LNCAP (cell line): Measurements from ENCODE around the gene CTDSPL.

ENCODE experiments used
- TF ChIP-seq, protein P1 (sequence below): fragments of 450-650 bp; IDR thresholded peaks from 2 replicates; pipeline ENCODE4 v1.5.1; 2017; ENCODE audit warnings: mild to moderate bottlenecking

The CTDSPL gene

DNA sequence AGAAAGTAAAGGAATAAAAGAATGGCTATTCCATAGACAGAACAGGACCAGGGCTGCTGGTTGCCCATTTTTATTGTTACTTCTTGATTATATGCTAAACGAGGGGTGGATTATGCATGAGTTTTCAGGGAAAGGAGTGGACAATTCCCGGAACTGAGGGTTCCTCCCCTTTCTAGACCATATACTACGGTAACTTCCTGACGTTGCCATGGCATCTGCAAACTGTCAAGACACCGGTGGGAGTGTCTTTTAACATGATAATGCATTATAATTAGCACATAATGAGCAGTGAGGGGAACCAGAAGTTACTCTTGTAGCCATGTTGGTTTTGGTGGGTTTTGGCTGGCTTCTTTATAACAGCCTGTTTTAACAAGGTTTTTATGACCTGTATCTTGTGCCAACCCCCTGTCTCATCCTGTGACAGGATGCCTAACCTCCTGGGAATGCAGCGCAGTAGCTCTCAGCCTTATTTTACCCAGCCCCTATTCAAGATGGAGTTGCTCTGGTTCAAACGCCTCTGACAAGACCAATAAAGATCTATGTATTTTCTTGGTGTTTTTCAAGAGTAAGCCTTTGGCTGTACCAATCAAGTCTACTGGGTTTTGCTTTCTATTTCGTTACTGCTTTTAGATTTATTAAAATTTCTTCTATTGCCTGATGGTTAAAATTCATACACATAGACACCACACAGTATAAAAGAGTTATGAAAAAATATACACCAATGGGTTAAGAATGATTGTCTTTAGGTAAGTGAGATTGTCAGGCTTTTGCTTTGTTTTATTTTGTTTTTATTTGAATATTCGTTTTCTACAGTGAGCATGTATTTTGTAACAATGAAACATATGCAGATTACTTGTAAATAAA is 37.4 kb upstream of the CTDSPL start:
- TF ChIP-seq, protein P1, sequence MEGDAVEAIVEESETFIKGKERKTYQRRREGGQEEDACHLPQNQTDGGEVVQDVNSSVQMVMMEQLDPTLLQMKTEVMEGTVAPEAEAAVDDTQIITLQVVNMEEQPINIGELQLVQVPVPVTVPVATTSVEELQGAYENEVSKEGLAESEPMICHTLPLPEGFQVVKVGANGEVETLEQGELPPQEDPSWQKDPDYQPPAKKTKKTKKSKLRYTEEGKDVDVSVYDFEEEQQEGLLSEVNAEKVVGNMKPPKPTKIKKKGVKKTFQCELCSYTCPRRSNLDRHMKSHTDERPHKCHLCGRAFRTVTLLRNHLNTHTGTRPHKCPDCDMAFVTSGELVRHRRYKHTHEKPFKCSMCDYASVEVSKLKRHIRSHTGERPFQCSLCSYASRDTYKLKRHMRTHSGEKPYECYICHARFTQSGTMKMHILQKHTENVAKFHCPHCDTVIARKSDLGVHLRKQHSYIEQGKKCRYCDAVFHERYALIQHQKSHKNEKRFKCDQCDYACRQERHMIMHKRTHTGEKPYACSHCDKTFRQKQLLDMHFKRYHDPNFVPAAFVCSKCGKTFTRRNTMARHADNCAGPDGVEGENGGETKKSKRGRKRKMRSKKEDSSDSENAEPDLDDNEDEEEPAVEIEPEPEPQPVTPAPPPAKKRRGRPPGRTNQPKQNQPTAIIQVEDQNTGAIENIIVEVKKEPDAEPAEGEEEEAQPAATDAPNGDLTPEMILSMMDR: no peak

DNA sequence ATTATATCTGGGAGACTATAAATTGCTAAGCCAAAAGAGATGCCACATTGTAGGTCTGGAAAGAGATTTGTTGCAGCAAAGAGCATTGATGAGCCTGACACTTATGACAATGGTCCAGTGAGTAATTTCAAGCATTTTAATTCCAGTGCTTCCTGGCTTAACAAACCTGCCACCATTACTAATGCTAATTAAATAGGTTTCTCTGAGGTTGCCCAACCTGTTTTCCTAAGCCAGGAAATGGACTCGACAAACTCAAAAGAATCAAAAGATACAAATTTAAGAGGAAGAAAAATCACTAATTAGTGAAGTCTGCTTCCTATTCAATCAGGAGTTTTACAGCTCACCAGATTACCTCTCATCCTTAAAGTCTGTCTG is 36.7 kb upstream of the CTDSPL start:
- TF ChIP-seq, protein P1: no peak

DNA sequence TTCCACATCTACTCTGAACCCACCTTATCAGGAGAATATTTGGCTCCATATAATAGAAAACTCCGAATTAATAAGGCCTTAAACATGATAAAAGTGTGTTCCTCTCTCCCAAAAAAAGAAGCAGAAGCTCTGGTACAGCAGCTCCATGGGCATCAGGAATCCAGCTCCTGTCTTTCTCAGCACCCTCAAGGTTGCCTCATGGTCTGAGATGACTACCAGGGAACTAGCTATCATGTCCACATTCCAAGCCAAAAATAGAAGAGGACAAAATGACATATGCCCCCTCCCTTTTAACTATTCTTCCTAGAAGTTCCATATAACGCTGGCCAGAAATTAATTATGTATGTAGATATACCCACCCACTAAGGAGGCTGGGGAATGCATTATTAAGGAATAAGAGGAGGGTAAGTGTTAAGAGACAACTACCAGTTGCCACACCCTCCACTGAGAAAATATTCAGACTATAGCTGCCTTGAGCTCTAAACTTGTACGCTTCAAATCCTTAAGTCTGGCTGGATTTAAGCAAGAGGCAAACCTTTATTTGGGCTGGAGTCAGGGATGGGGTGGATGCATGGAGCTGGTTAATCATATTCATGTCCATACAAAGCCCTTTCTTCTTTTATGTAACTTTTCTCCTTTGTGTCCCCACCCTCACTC is 35.8 kb upstream of the CTDSPL start:
- TF ChIP-seq, protein P1: no peak

DNA sequence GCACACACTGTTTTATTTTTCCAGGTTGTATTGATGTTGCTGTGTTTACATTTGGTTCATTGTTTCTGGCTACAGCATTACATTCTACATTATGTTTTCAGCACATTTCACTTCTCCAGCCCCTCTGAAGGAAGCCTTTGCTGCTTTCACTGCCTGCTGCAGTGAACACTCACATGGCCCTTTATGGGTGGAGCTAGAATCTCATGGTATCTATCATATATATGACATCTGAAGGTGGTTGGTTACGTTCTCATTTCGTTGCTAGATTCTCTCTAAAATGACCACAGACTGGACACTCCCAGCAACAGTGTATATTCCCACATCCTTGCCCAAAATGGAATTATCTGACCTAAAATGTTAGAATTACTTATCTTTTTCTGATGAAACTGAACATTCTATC is 35.2 kb upstream of the CTDSPL start:
- TF ChIP-seq, protein P1: no peak

DNA sequence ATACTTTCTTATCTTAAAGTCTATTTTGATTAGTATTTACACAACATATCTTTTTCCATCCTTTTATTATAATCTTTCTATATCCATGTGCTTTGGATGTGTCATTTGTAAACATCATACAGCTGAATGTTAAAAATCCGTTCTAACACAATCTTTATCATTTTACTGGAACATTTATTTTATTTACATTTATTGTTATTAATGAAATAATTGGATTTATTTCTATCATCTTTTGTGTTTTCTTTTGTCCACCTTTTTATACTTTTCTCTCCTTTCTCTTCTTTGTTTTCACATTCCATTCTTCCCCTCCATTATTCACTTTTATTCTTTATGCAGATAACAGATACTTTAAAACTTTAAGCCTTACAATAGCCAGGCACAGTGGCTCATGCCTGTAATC is 34.7 kb upstream of the CTDSPL start:
- TF ChIP-seq, protein P1: no peak

DNA sequence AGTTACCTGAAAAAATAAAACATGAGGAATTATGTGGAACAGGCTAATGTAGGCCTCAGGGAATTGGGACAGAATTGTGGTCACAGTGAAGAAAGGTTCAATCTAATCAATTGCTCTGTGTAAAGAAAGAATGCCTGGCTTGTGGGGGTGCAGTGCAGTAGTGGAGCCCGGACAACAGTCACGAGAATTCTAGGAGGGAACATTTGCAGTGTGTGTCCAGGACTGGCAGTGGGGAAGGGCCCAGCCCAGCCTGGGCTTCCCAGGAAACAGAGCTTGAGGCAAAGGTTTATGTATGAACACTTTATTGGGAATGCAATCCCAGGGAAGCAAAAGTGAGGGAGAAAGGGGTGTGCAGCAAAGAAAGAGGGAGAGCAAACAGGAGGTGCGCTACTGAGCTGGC is 29.2 kb upstream of the CTDSPL start:
- TF ChIP-seq, protein P1: no peak

DNA sequence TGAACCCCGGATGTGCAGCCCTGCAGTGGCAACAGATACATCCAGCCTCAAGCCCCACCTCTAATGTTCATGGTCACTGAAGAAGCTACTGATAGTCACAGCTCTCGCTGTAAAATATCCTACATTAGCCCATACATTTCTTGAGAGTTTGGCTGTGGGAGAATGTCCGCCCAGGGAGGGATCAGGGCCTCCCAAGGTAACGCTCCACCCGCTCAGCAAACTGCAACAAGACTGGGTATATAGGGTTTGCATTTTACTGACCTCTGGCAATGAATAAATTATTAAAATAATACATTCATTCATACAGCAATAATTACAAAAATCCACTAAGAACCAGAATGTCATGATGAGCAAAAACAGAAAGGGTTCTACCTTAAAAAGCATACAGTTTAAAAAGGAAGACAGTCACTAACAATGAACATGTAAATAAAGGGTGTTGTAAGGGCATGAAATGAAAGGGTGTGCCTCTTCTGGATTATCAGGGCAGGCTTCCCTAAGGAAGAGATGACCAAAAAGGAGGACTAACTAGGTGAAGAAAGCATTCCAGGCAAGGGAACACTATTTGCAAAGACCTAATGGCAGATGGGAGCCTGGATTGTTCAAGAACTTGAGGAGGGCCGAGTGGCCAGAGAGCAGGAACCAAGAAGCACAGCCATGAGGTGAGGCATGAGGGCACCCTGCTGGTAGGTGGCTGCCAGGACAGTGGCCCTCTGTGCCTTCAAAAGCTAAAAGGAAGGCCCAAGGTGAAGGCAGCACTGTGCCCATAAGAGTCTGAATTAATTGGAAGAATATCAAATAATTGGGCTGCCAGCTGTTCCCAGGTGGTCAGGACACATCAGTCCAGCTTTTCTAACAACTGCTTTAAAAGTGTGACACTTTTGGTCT is 28.1 kb upstream of the CTDSPL start:
- TF ChIP-seq, protein P1: no peak
